BLaER1 treated with 17β-estradiol and CSF1 and Interleukin-3, amounts not matched to agents 10 nM and 100 nM (cell line): ENCODE results near the gene ELP5.
A peak's percentile ranks its signal among the peaks of the same experiment; 100 is the strongest.

ENCODE experiments used
- H3K27ac ChIP-seq, 11 experiments: shearing (Covaris generic); formaldehyde crosslinking; 2 replicates each; pipeline ENCODE4 v1.8.1; 2022
- H3K27me3 ChIP-seq, 11 experiments: shearing (Covaris generic); formaldehyde crosslinking; 2 replicates each; pipeline ENCODE4 v1.8.1; 2022
- H3K36me3 ChIP-seq, 11 experiments: shearing (Covaris generic); formaldehyde crosslinking; 2 replicates each; pipeline ENCODE4 v1.8.1; 2022
- H3K4me1 ChIP-seq, 10 experiments: shearing (Covaris generic); formaldehyde crosslinking; 2 replicates each; pipeline ENCODE4 v1.8.1; 2022
- H3K4me2 ChIP-seq, 11 experiments: shearing (Covaris generic); formaldehyde crosslinking; 2 replicates each; pipeline ENCODE4 v1.8.1; 2022
- H3K4me3 ChIP-seq, 10 experiments: shearing (Covaris generic); formaldehyde crosslinking; 2 replicates each; pipeline ENCODE4 v1.8.1; 2022
- H3K9ac ChIP-seq, 11 experiments: shearing (Covaris generic); formaldehyde crosslinking; 2 replicates each; pipeline ENCODE4 v1.8.1; 2022
- H3K9me3 ChIP-seq, 11 experiments: shearing (Covaris generic); formaldehyde crosslinking; replicated peaks in 1 of 11; 2 replicates each; pipeline ENCODE4 v1.8.1; 2022
- H4K20me1 ChIP-seq, 11 experiments: shearing (Covaris generic); formaldehyde crosslinking; 2 replicates each; pipeline ENCODE4 v1.8.1; 2022
- Cebpa-rat ChIP-seq, 11 experiments: shearing (Covaris generic); IDR thresholded peaks; 2 replicates each; pipeline ENCODE4 v1.8.1; 2022

The ELP5 gene

DNA sequence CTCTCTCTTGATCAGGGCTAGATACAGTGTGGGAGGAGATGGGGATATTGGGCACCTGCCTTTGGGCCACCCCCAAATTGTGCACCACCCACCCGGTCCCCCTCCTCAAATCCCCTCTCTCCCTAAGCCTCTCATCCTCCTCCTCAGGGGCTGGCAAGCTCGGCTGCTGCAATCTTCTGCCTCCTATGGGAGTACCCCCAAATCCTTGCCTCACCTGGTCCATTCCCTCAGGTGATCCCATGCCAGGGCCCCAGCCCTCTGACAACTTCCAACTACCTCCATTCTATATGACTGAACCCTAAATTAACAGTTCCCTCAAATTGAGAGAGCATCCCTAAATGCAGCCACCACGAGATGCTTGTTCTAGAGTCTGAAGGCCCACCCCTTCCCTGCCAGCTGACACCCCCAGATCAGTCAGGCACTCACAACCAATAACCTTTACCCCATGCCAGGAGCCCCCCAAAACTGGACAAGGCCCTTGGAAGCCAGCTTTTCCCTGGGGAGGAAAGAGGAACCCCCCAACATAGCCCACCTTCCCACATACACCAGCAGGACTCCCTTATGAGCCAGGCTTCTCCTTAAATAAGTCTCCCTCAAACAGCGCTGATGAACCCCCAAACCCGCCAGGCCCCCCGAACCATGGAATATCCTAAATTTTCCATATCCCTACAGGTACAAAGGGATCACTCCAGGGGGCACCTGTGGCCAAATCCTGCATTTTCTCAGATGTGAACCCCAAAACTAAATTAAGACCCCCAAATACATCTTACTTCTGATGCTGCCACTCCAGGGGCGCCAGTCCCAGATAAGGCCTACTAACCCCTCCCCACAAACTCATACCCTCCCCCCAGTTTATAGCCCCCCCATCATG, 35.5 kb upstream of the ELP5 start:
- TF ChIP-seq Cebpa-rat (IDR thresholded peaks at IDR 0.05) = no peak
- H3K9me3 ChIP-seq = no peaks in the 10 kb centered on the region
- peak overlapping the region in 10 of 11 experiments; percentile 35 to 74 (median 60); a peak in 19 of 22 replicates for H3K27ac ChIP-seq
- peak overlapping the region; percentile 94 to 100 (median 99) for H3K4me2 ChIP-seq
- peaks cover 60 to 81% (median 73%) of the 10 kb centered on the region in 10 experiments for H3K4me1 ChIP-seq
- peak overlapping the region; percentile 57 to 82 (median 70) for H3K4me3 ChIP-seq
- peak overlapping the region; percentile 68 to 82 (median 80) for H3K9ac ChIP-seq
- peaks cover 13 to 66% (median 40%) of the 10 kb centered on the region in 11 experiments; a peak in 20 of 22 replicates for H4K20me1 ChIP-seq
- H3K36me3 ChIP-seq = peaks cover under 1 to 7% (median 4%) of the 10 kb centered on the region in 11 experiments; a peak in 17 of 22 replicates
- H3K27me3 ChIP-seq = no peaks in the 10 kb centered on the region

DNA sequence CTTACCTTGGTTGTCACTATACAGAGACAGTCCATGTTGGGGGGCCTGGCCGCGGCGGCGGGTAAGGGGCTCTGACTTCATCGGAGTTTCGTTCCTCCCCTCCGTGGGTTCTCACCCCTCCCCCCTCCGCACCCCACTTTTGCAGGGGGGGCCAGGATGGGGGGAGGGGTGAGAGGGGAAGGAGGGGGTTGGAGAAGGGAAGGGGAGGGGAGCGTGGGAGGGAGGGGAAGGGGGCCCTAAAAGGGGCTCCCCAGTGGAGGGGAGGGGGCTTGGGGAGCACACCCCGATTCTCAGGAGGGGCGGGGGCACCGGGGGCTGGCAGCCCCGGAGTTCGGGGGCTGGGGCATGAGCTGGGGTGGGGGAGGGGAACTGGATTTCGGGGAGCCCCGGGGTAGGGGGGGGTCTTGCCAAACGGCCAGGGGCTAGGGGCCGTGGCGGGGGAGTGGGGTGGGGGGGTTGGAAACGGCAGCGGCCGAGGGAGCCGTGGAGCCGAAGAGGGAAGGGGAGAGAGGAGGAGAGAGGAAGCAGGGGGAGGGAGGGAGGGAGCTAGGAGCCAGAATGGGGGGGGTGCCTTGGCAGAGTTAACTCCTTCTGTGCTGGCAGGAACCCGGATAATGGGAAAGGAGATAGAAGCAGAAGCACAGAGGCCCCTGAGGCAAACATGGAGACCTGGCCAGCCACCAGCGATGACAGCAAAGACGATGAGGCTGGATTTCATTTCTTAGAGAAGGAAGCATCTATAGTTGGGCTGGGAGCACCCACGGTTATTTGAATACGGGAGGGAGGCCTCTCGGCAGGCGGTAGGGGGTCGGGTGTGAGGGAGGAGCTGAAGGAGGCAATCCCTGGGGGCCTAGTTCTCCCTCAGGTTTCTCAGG, 34.7 kb upstream of the ELP5 start:
- no peak for TF ChIP-seq Cebpa-rat (IDR thresholded peaks at IDR 0.05)
- Histone ChIP-seq H3K36me3 (peaks cover 9 to 16% (median 12%) of the 10 kb centered on the region in 11 experiments; a peak in 21 of 22 replicates), H3K4me2 (peak overlapping the region; percentile 94 to 100 (median 99)), H3K4me1 (peaks cover 63 to 80% (median 73%) of the 10 kb centered on the region in 10 experiments), H3K9ac (peak overlapping the region; percentile 71 to 95 (median 80)), H3K9me3 (no peaks in the 10 kb centered on the region), H3K27ac (peak overlapping the region; percentile 62 to 92 (median 87)), H3K27me3 (no peaks in the 10 kb centered on the region), H4K20me1 (peaks cover 22 to 67% (median 43%) of the 10 kb centered on the region in 11 experiments; a peak in 20 of 22 replicates), H3K4me3 (peak overlapping the region; percentile 57 to 82 (median 70))

DNA sequence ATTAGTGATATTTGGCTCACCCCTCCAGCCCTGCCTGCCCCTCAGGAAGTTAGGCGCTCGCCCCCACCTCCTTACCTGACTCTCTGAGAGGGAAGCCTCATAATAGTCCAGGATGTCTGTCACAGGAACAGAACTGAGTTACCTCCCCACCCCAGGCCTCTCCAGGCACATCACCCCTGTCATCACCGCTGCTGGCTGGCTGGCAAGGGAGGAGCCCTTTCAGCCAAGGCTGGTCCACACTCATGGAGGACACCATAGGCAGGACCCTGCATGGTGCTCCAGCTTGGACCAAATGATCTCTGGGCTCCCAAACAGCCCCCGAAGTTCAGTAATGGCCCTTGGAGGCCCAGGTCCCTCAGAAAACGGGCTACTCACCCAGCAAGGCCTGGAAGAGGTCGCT, 33.8 kb upstream of the ELP5 start:
- Histone ChIP-seq H3K4me3 (peak overlapping the region; percentile 48 to 77 (median 60)), H3K9ac (peak overlapping the region; percentile 71 to 95 (median 79)), H3K9me3 (no peaks in the 10 kb centered on the region), H4K20me1 (peaks cover 26 to 67% (median 49%) of the 10 kb centered on the region in 11 experiments; a peak in 21 of 22 replicates), H3K27me3 (no peaks in the 10 kb centered on the region), H3K36me3 (peaks cover 18 to 24% (median 21%) of the 10 kb centered on the region in 11 experiments), H3K4me1 (peaks cover 61 to 80% (median 70%) of the 10 kb centered on the region in 10 experiments), H3K27ac (peak overlapping the region; percentile 62 to 92 (median 87)), H3K4me2 (peak overlapping the region; percentile 94 to 100 (median 97))
- no peak for TF ChIP-seq Cebpa-rat (IDR thresholded peaks at IDR 0.05)

DNA sequence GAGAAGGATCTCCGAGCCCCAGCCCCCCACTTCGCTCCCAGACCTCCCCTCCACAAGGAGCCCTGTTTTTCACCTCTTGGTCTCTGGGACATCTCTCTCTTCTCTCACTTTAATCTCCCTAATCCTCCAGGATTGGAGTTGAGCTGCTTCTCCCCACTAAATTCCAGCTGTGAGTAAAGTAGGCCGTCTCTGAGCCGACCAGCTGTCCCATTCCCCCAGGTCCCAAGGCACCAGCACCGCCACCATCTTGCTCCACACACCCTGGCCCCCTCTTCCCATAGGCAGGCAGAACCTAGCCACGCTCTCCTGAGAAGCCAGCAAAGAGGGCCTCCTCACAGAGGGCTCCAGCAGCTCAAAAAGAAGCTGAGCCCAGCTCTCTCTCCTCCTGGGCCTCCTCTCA, 33.3 kb upstream of the ELP5 start:
- peak overlapping the region in 5 of 10 experiments; percentile 58 to 98 (median 89); a peak in 7 of 20 replicates for H3K4me3 ChIP-seq
- H3K9me3 ChIP-seq = no peaks in the 10 kb centered on the region
- H3K4me2 ChIP-seq = peak overlapping the region; percentile 94 to 100 (median 97)
- no peaks in the 10 kb centered on the region for H3K27me3 ChIP-seq
- peaks cover 26 to 67% (median 46%) of the 10 kb centered on the region in 11 experiments; a peak in 21 of 22 replicates for H4K20me1 ChIP-seq
- peaks cover 55 to 79% (median 64%) of the 10 kb centered on the region in 10 experiments for H3K4me1 ChIP-seq
- peak overlapping the region; percentile 82 to 92 (median 87); a peak in 18 of 22 replicates for H3K27ac ChIP-seq
- TF ChIP-seq Cebpa-rat (IDR thresholded peaks at IDR 0.05) = no peak
- H3K36me3 ChIP-seq = peaks cover 23 to 30% (median 26%) of the 10 kb centered on the region in 11 experiments
- peak overlapping the region in 9 of 11 experiments; percentile 8 to 95 (median 93); a peak in 14 of 22 replicates for H3K9ac ChIP-seq

DNA sequence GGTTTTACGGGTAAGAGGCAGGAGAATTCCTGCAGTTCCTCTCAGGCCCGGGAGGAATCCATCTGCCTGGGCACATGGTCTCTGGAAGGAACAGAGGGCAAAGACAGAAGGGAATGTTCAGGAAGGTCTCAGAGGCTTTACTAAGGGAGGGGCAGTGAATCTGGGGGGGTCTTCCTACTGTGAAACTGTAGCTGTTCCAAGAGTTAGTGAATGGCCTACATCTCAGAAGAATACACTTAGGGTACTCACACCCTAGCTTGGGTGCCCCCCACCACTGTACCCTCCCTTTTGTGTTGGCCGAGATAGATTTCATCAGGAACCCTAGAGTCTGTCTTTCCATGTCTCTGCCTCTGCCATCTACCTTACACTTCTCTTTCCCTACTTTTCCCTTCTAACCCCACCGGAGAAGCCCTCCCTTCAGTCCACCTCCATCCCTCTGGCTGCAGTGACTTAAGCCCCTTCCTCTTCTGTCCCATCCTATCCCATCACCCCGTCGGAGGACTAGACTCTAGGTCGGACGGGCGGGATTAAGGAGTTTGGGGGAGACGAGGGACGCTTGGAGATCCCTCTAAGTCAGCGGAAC, 32.7 kb upstream of the ELP5 start:
- H3K36me3 ChIP-seq = peaks cover 29 to 35% (median 32%) of the 10 kb centered on the region in 11 experiments
- H3K4me1 ChIP-seq = peaks cover 51 to 75% (median 61%) of the 10 kb centered on the region in 10 experiments
- peak overlapping the region; percentile 86 to 95 (median 93) for H3K9ac ChIP-seq
- peak overlapping the region; percentile 94 to 100 (median 97) for H3K4me2 ChIP-seq
- H4K20me1 ChIP-seq = peaks cover 26 to 67% (median 51%) of the 10 kb centered on the region in 11 experiments; a peak in 20 of 22 replicates
- no peaks in the 10 kb centered on the region for H3K9me3 ChIP-seq
- H3K4me3 ChIP-seq = peak overlapping the region; percentile 88 to 99 (median 94)
- peak overlapping the region; percentile 82 to 92 (median 87); a peak in 21 of 22 replicates for H3K27ac ChIP-seq
- H3K27me3 ChIP-seq = no peaks in the 10 kb centered on the region
- no peak for TF ChIP-seq Cebpa-rat (IDR thresholded peaks at IDR 0.05)

DNA sequence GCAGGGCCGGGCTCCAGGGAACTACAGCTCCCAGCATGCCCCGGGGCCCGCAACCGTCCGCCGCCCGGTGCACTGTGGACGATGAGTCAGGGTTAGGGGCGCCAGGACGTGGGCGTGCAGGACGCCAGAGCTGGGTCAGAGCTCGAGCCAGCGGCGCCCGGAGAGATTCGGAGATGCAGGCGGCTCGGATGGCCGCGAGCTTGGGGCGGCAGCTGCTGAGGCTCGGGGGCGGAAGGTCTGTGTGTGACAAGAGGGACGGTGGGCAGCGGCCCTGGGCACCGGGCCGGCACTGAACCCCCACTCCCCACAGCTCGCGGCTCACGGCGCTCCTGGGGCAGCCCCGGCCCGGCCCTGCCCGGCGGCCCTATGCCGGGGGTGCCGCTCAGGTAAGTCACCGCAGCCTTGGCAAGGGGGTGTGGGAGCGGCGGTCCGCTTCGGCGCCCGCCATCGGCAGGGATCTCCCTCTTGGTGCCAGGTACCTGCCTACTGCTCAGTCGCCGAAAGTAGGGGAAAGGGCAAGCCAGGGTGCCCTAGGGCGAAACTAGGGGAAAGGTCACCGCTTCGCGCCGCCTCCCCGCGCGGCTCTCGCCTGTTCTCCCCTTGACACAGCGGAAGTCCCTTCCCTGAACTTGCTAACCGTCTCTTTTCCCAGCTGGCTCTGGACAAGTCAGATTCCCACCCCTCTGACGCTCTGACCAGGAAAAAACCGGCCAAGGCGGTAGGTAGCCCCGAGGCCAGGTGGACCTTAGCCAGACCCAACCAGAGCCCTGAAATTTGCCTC, 32.0 kb upstream of the ELP5 start, which contains the start of the genes ACADVL and DLG4:
Gene ACADVL, plus strand, starts transcription at position 127 of the 781 bp plus-strand sequence. Its CDS starts 47 bp downstream, at position 174.
Gene DLG4, minus strand, starts transcription at position 25 of the 781 bp plus-strand sequence.
- Histone ChIP-seq H3K9me3 (no peaks in the 10 kb centered on the region), H3K4me3 (peak within 1 kb of the TSS; percentile 88 to 99 (median 94)), H4K20me1 (peaks cover 26 to 67% (median 50%) of the 10 kb centered on the region in 11 experiments; a peak in 20 of 22 replicates), H3K4me1 (peaks cover 51 to 71% (median 59%) of the 10 kb centered on the region in 10 experiments), H3K4me2 (peak within 1 kb of the TSS; percentile 94 to 100 (median 97)), H3K27me3 (no peaks in the 10 kb centered on the region), H3K27ac (peak within 1 kb of the TSS; percentile 82 to 92 (median 87)), H3K36me3 (peaks cover 35 to 42% (median 37%) of the 10 kb centered on the region in 11 experiments), H3K9ac (peak within 1 kb of the TSS; percentile 86 to 95 (median 93))
- TF ChIP-seq Cebpa-rat (IDR thresholded peaks at IDR 0.05) = no peak

DNA sequence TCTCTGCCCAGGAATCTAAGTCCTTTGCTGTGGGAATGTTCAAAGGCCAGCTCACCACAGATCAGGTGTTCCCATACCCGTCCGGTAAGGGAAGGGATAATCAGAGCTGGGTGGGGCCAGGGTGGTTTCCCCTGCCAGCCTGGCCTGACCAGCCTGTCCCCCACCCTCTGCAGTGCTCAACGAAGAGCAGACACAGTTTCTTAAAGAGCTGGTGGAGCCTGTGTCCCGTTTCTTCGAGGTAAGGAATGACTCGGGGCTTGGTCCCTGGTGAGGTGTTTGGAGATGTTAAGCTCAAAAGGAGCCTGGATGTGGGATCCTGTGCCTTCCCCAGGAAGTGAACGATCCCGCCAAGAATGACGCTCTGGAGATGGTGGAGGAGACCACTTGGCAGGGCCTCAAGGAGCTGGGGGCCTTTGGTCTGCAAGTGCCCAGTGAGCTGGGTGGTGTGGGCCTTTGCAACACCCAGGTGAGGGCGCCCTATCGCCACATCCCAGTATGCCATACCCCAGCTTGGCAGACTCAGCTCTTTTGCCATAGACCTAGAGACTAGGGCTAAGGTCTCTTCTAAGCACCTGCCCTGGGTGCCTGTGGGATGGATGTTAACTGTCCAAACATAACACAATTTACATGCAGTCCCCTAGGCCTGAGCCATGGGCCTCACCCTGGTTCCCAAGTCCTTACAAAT, 31.3 kb upstream of the ELP5 start:
- Histone ChIP-seq H4K20me1 (peaks cover 22 to 68% (median 51%) of the 10 kb centered on the region in 11 experiments; a peak in 20 of 22 replicates), H3K9ac (peak overlapping the region; percentile 86 to 95 (median 93)), H3K4me2 (peak overlapping the region; percentile 94 to 100 (median 97)), H3K27me3 (no peaks in the 10 kb centered on the region), H3K4me3 (peak overlapping the region; percentile 88 to 99 (median 94)), H3K4me1 (peaks cover 45 to 65% (median 52%) of the 10 kb centered on the region in 10 experiments), H3K36me3 (peaks cover 42 to 50% (median 45%) of the 10 kb centered on the region in 11 experiments), H3K27ac (peak overlapping the region; percentile 82 to 92 (median 87)), H3K9me3 (no peaks in the 10 kb centered on the region)
- TF ChIP-seq Cebpa-rat (IDR thresholded peaks at IDR 0.05) = no peak
